ENCODE measurements around the gene VIL1.

- TF ChIP-seq CTCF (conservative IDR thresholded peaks at IDR 0.05): no peak
- no peak for TF ChIP-seq EZH2 (IDR thresholded peaks at IDR 0.05; ENCODE audit: low read depth)
Observed at GRCh38 chr2:218369330-218369729, 49.6 kb upstream of the VIL1 start.
